ENCODE results near the gene TNPO2.

Gene TNPO2

GRCh38 chr19:12723641-12724426 is at the start of gene TNPO2:
Gene TNPO2, minus strand, starts transcription at chr19:12723932. Its CDS starts 2,955 bp downstream, at chr19:12720977.
- peak; percentile 3 to 15 for DNase-seq

- no peak for DNase-seq
These were observed 48.6 kb upstream of the TNPO2 start for GRCh38 chr19:12772323-12772722.

- no peak for DNase-seq
These were observed 47.2 kb upstream of the TNPO2 start for GRCh38 chr19:12770922-12771321.

- DNase-seq, result peak; percentile 36 to 80
These were observed 46.0 kb upstream of the TNPO2 start for GRCh38 chr19:12769689-12770088.

- no peak for DNase-seq
These were observed 43.9 kb upstream of the TNPO2 start for GRCh38 chr19:12767666-12768065.

- DNase-seq, result no peak
These were observed 43.4 kb upstream of the TNPO2 start for GRCh38 chr19:12767150-12767549.

GRCh38 chr19:12766051-12766521 is 42.4 kb upstream of the TNPO2 start:
- peak; percentile 46 to 64 for DNase-seq

- no peak for DNase-seq
These were observed 41.0 kb upstream of the TNPO2 start for GRCh38 chr19:12764698-12765097.

- no peak for DNase-seq
These were observed 39.4 kb upstream of the TNPO2 start for GRCh38 chr19:12763100-12763499.

- no peak for DNase-seq
These were observed 36.0 kb upstream of the TNPO2 start for GRCh38 chr19:12759686-12760085.

- DNase-seq, result peak; percentile 8 to 10
These were observed 34.0 kb upstream of the TNPO2 start for GRCh38 chr19:12757544-12758274.

- DNase-seq, result no peak
These were observed 32.6 kb upstream of the TNPO2 start for GRCh38 chr19:12756150-12756883.

GRCh38 chr19:12754465-12755196 is 30.9 kb upstream of the TNPO2 start:
- no peak for DNase-seq

GRCh38 chr19:12752056-12752781 is 28.5 kb upstream of the TNPO2 start:
- no peak for DNase-seq

- no peak for DNase-seq
These were observed 27.9 kb upstream of the TNPO2 start, which contains the start of gene BEST2 for GRCh38 chr19:12751635-12752034. Gene BEST2, plus strand, starts transcription at chr19:12751791. Its CDS starts 802 bp downstream, at chr19:12752593.

- no peak for DNase-seq
These were observed 27.1 kb upstream of the TNPO2 start for GRCh38 chr19:12750851-12751250.

GRCh38 chr19:12749938-12750521 is 26.3 kb upstream of the TNPO2 start:
- no peak for DNase-seq

- no peak for DNase-seq
These were observed 24.8 kb upstream of the TNPO2 start for GRCh38 chr19:12748489-12748888.

- DNase-seq, result no peak
These were observed 21.6 kb upstream of the TNPO2 start for GRCh38 chr19:12745166-12745897.

- DNase-seq, result no peak
These were observed 14.2 kb upstream of the TNPO2 start for GRCh38 chr19:12737835-12738351.

Data from NCI-H187 (cell line).